ENCODE data around the gene MST1.

DNA sequence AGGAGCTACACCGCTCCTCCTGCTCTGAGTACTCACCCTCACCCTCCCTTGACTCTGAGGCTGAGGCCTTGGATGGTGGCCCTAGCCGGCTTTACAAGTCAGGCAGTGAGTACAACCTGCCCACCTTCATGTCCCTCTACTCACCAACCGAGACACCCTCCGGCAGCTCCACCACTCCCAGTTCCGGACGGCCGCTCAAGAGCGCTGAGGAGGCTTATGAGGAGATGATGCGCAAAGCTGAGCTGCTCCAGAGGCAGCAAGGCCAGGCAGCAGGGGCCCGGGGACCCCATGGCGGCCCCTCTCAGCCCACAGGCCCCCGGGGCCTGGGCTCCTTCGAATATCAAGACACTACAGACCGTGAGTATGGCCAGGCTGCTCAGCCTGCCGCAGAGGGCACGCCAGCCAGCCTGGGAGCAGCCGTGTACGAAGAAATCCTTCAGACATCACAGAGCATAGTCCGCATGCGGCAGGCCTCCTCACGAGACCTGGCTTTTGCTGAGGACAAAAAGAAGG lies 36.3 kb downstream of the MST1 start:
- TF ChIP-seq, protein P1, sequence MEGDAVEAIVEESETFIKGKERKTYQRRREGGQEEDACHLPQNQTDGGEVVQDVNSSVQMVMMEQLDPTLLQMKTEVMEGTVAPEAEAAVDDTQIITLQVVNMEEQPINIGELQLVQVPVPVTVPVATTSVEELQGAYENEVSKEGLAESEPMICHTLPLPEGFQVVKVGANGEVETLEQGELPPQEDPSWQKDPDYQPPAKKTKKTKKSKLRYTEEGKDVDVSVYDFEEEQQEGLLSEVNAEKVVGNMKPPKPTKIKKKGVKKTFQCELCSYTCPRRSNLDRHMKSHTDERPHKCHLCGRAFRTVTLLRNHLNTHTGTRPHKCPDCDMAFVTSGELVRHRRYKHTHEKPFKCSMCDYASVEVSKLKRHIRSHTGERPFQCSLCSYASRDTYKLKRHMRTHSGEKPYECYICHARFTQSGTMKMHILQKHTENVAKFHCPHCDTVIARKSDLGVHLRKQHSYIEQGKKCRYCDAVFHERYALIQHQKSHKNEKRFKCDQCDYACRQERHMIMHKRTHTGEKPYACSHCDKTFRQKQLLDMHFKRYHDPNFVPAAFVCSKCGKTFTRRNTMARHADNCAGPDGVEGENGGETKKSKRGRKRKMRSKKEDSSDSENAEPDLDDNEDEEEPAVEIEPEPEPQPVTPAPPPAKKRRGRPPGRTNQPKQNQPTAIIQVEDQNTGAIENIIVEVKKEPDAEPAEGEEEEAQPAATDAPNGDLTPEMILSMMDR (IDR thresholded peaks at IDR 0.05), result no peak
- no peak for TF ChIP-seq POLR2A (IDR thresholded peaks at IDR 0.05)
